SK-N-MC (cell line): Measurements from ENCODE around the gene DNLZ.

ENCODE experiments used
- DNase-seq: peaks from one replicate; pipeline ENCODE4 v3.0.0-alpha.2; 2011; ENCODE audit warnings: low read depth, low spot score
- H3K27ac ChIP-seq: fragments of 200-600 bp; sonication (generic); 2 replicates; pipeline ENCODE4 v1.5.1; 2016; ENCODE audit warnings: mixed run types
- H3K36me3 ChIP-seq: fragments of 200-600 bp; sonication (generic); 2 replicates; pipeline ENCODE4 v1.6.1; 2017; ENCODE audit warnings: antibody characterized with exemption, low read length, mixed read lengths; ENCODE audit not compliant: insufficient read depth
- H3K4me3 ChIP-seq: fragments of 200-600 bp; sonication (generic); 2 replicates; pipeline ENCODE4 v1.5.1; 2016
- H3K9ac ChIP-seq: fragments of 200-600 bp; sonication (generic); 2 replicates; pipeline ENCODE4 v1.8.0; 2017; ENCODE audit warnings: mixed run types, mixed read lengths; ENCODE audit not compliant: insufficient read length
- H3K9me3 ChIP-seq: fragments of 200-600 bp; sonication (generic); 2 replicates; pipeline ENCODE4 v1.6.1; 2017; ENCODE audit warnings: low read depth, mild to moderate bottlenecking, antibody characterized with exemption, low read length, moderate library complexity, mixed read lengths
- EZH2 ChIP-seq: fragments of 200-600 bp; sonication (generic); IDR thresholded peaks from one replicate; pipeline ENCODE4 v1.6.1; 2017; ENCODE audit warnings: antibody characterized with exemption
- FOXP2 ChIP-seq: optimal IDR thresholded peaks from 2 replicates; pipeline ENCODE3; 2011; ENCODE audit warnings: mild to moderate bottlenecking, moderate library complexity; ENCODE audit not compliant: insufficient read depth; ENCODE audit errors: extremely low read length, control extremely low read depth
- POLR2AphosphoS5 ChIP-seq: IDR thresholded peaks from 2 replicates; pipeline ENCODE4 v1.6.1; 2012; ENCODE audit warnings: mild to moderate bottlenecking, low read depth, low read length, borderline replicate concordance

DNLZ gene

GRCh38 chr9:136392538-136393449 lies 29.2 kb upstream of the DNLZ start:
- Histone ChIP-seq H3K36me3 (peaks cover 69% of the 10 kb centered on the region), H3K27ac (no peak overlapping the region), H3K9me3 (no peaks in the 10 kb centered on the region), H3K4me3 (no peak overlapping the region), H3K9ac (no peak overlapping the region)
- TF ChIP-seq EZH2, result no peak
- TF ChIP-seq FOXP2, result no peak
- TF ChIP-seq POLR2AphosphoS5, result no peak
- DNase-seq, result no peak

DNA sequence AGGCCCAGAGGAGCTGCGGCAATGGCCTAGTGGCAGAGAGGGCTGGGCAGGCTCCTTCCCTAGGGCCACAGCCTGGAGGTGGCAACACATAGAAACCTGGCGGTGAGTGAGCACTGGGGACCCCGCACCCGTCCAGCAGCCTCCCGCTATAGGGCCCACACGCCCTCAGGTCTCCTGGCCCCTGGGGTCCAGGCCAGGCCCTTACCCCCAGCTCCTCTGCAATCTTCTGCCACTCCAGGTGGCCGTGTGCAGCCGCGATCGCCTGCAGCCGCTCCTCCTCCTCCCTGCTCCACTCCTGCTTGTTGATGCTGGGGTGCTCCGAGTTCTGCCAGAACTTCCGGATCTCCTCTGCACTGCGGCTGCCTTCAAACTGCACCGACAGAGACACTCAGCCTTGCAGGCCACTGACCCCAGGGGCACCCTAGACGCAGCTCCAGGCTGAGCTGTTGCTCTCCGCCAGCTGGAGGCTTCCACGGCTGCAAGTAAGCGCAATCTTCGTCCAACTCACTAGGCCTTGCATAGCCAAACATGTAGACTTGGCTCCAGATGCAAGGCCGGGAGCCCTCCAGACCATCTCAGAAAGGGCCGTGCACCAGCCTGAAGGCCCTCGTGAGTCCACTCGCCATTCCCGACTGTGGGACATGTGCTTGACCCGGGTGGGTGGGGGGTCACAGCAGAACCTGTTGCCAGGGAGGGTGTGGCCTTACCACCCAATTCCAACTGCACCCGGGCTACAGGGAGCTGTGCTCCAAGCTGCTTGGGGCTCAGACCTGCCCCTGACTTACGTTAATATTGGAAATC lies 28.4 kb upstream of the DNLZ start:
- peaks cover 74% of the 10 kb centered on the region for H3K36me3 ChIP-seq
- H3K27ac ChIP-seq, result no peak overlapping the region
- no peak overlapping the region for H3K4me3 ChIP-seq
- H3K9me3 ChIP-seq, result no peaks in the 10 kb centered on the region
- no peak for DNase-seq
- no peak overlapping the region for H3K9ac ChIP-seq
- TF ChIP-seq POLR2AphosphoS5, result no peak
- TF ChIP-seq EZH2, result no peak
- TF ChIP-seq FOXP2, result no peak

DNA sequence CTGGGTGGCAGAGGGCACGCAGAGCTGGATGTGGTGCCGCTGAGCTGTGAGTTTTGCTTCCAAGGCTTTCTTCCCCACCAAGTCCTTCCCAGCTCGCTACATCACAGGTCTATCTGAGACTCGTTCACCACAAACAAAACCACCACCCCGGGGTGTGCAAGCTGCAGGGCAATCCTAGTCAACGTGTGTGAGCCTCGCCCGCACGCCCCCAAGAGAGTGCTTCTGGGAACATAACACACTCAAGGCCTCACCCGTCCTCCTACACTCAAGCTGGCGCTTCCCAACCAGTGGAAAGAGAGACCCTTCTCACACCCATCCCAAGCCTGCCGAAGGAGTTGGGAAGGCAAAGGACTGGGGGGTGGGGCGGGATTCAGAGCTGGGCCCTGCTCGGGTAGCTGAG lies 25.9 kb upstream of the DNLZ start:
- Histone ChIP-seq H3K9me3 (no peaks in the 10 kb centered on the region), H3K4me3 (no peak overlapping the region), H3K27ac (no peak overlapping the region), H3K36me3 (peaks cover 63% of the 10 kb centered on the region), H3K9ac (no peak overlapping the region)
- DNase-seq, result no peak
- TF ChIP-seq FOXP2, result no peak
- TF ChIP-seq POLR2AphosphoS5, result no peak
- no peak for TF ChIP-seq EZH2

DNA sequence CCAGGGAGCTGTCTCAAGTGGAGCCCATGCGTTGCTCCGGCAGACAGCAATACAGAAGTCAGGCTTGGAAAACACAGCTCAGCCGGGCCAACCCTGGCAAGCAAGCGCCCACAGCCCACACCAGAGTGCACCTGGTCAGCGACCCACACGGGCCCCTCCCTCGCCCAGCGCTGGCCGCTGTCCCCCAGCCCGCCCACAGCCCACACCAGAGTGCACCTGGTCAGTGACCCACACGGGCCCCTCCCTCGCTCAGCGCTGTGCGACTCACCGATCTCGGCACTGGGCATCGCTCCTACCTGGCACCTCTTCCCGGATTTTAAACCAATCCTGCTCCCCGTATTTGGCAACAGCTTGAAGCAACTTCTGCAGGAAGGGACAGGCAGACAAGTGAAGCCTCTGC lies 23.7 kb upstream of the DNLZ start:
- Histone ChIP-seq H3K9ac (no peak overlapping the region), H3K9me3 (no peaks in the 10 kb centered on the region), H3K4me3 (no peak overlapping the region), H3K36me3 (peaks cover 56% of the 10 kb centered on the region), H3K27ac (no peak overlapping the region)
- no peak for DNase-seq
- TF ChIP-seq EZH2, result no peak
- no peak for TF ChIP-seq FOXP2
- TF ChIP-seq POLR2AphosphoS5, result no peak

GRCh38 chr9:136386018-136386417 lies 22.5 kb upstream of the DNLZ start:
- TF ChIP-seq POLR2AphosphoS5, result no peak
- no peak for TF ChIP-seq FOXP2
- no peak for TF ChIP-seq EZH2
- Histone ChIP-seq H3K9me3 (no peaks in the 10 kb centered on the region), H3K27ac (no peak overlapping the region), H3K4me3 (no peak overlapping the region), H3K36me3 (peaks cover 46% of the 10 kb centered on the region), H3K9ac (no peak overlapping the region)
- DNase-seq, result no peak

GRCh38 chr9:136385015-136385414 lies 21.5 kb upstream of the DNLZ start:
- Histone ChIP-seq H3K4me3 (no peak overlapping the region), H3K36me3 (peaks cover 49% of the 10 kb centered on the region), H3K9me3 (no peaks in the 10 kb centered on the region), H3K27ac (peak overlapping the region; percentile 32; the same call in 1 of the 2 replicates), H3K9ac (no peak overlapping the region)
- DNase-seq, result no peak
- TF ChIP-seq POLR2AphosphoS5 (no peak), EZH2 (no peak), FOXP2 (no peak)

- peaks cover 41% of the 10 kb centered on the region for H3K36me3 ChIP-seq
- no peak for TF ChIP-seq FOXP2
- no peak for TF ChIP-seq POLR2AphosphoS5
- no peak for DNase-seq
- no peaks in the 10 kb centered on the region for H3K9me3 ChIP-seq
- H3K9ac ChIP-seq, result no peak overlapping the region
- no peak overlapping the region for H3K4me3 ChIP-seq
- H3K27ac ChIP-seq, result no peak overlapping the region
Measured at GRCh38 chr9:136383436-136383835, 19.9 kb upstream of the DNLZ start.

GRCh38 chr9:136381966-136382513 lies 18.5 kb upstream of the DNLZ start:
- Histone ChIP-seq H3K9me3 (no peaks in the 10 kb centered on the region), H3K27ac (no peak overlapping the region), H3K4me3 (no peak overlapping the region), H3K9ac (no peak overlapping the region), H3K36me3 (peaks cover 31% of the 10 kb centered on the region; the same call in 1 of the 2 replicates)
- DNase-seq, result no peak
- no peak for TF ChIP-seq FOXP2
- no peak for TF ChIP-seq POLR2AphosphoS5
- TF ChIP-seq EZH2, result no peak
